DND-41 (cell line): Measurements from ENCODE around the gene PARD6G.

Source experiments
- EZH2 ChIP-seq: IDR thresholded peaks from 3 replicates; pipeline ENCODE4 v1.6.1; 2012; ENCODE audit warnings: borderline replicate concordance, low read depth, mild to moderate bottlenecking, moderate library complexity, low read length, inconsistent platforms; ENCODE audit not compliant: severe bottlenecking
- TF ChIP-seq, protein P1 (sequence below): IDR thresholded peaks from 2 replicates; pipeline ENCODE4 v1.5.1; 2012; ENCODE audit warnings: borderline replicate concordance, low read length, moderate library complexity, mild to moderate bottlenecking; ENCODE audit not compliant: poor library complexity, severe bottlenecking; ENCODE audit errors: extremely low read depth

DNA sequence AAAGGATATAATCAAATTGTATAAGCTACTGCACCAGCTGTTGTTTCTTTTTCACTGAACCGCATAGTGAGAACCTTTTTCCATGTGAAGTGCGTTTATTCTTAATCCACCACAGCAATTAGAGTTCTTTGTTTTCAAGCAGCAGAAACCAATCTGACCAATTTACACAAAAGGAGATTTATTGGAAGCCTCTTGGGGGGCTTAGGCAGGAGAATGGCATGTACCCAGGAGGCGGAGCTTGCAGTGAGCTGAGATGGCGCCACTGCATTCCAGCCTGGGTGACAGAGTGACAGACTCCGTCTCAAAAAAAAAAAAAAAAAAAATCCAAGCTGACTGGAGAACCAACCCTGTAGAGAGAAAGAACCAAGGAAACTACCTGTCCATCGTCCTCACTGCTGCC lies 128.2 kb downstream of the PARD6G start:
- TF ChIP-seq, protein P1, sequence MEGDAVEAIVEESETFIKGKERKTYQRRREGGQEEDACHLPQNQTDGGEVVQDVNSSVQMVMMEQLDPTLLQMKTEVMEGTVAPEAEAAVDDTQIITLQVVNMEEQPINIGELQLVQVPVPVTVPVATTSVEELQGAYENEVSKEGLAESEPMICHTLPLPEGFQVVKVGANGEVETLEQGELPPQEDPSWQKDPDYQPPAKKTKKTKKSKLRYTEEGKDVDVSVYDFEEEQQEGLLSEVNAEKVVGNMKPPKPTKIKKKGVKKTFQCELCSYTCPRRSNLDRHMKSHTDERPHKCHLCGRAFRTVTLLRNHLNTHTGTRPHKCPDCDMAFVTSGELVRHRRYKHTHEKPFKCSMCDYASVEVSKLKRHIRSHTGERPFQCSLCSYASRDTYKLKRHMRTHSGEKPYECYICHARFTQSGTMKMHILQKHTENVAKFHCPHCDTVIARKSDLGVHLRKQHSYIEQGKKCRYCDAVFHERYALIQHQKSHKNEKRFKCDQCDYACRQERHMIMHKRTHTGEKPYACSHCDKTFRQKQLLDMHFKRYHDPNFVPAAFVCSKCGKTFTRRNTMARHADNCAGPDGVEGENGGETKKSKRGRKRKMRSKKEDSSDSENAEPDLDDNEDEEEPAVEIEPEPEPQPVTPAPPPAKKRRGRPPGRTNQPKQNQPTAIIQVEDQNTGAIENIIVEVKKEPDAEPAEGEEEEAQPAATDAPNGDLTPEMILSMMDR: no peak
- no peak for TF ChIP-seq EZH2
